Upper lobe of left lung (tissue), 6 donors: Measurements from ENCODE around the gene LTBP2. TPM values are rescaled to one million over a fixed set of nuclear protein-coding genes. Genes with fewer than 3 reads are reported as not detected.
A peak's percentile ranks its signal among the peaks of the same experiment; 100 is the strongest.

Source experiments
- ATAC-seq, 2 donors: fragments of 200-7000 bp; cut with Tn5 transposase; one replicate each; pipeline ENCODE4 v1.9.1; 2022; ENCODE audit warnings: mild to moderate bottlenecking in 2 of 2, moderate library complexity in 2 of 2; ENCODE audit not compliant: low FRiP score in 2 of 2
- DNase-seq, 2 donors: peaks; one replicate each; pipeline ENCODE4 v3.0.0-alpha.2; 2019 to 2020
- H3K27ac ChIP-seq, 4 donors: fragments of 200-600 bp; sonication (generic); one replicate each; pipeline ENCODE4 v1.5.1; 2016 to 2019
- H3K27me3 ChIP-seq, 4 donors: fragments of 200-600 bp; sonication (generic); one replicate each; pipeline ENCODE4 v1.5.1; 2017 to 2019
- H3K36me3 ChIP-seq, 4 donors: fragments of 200-600 bp; sonication (generic); one replicate each; pipeline ENCODE4 v1.5.1; 2016 to 2019
- H3K4me1 ChIP-seq, 4 donors: fragments of 200-600 bp; sonication (generic); one replicate each; pipeline ENCODE4 v1.5.1; 2018 to 2019
- H3K4me3 ChIP-seq, 4 donors: fragments of 200-600 bp; sonication (generic); one replicate each; pipeline ENCODE4 v1.5.1; 2017 to 2019; ENCODE audit warnings: mild to moderate bottlenecking in 2 of 4, moderate library complexity in 1 of 4
- H3K9me3 ChIP-seq, 4 donors: fragments of 200-600 bp; sonication (generic); one replicate each; pipeline ENCODE4 v1.5.1; 2018 to 2019
- EP300 ChIP-seq, 4 donors: sonication (generic); formaldehyde crosslinking; IDR thresholded peaks; one replicate each; pipeline ENCODE4 v1.5.1; 2017; ENCODE audit warnings: antibody characterized with exemption in 4 of 4, control low read depth in 2 of 4
- POLR2A ChIP-seq, 4 donors: fragments of 450-650 bp; IDR thresholded peaks; one replicate each; pipeline ENCODE4 v1.5.1; 2016 to 2017; ENCODE audit warnings: antibody characterized with exemption in 4 of 4, mild to moderate bottlenecking in 2 of 4
- POLR2AphosphoS5 ChIP-seq, 2 donors: sonication (generic); formaldehyde crosslinking; IDR thresholded peaks; one replicate each; pipeline ENCODE4 v1.5.1; 2017; ENCODE audit warnings: antibody characterized with exemption in 2 of 2
- WGBS, 2 donors: methylation state at CpG; one replicate each; pipeline ENCODE4 v1.1.5; 2017 to 2018; 5-methylcytosine and 5-hydroxymethylcytosine counted together
- total RNA-seq, 6 donors: library from RNA; depleted of rRNA in 4 of 6; stranded (reverse); fragments of >200 nt in 4 of 6; gene quantifications; one replicate each; pipeline versions ENCODE4 v1.1.0 to v1.2.1, GENCODE V29; 2016 to 2021
- TF ChIP-seq, protein P1 (sequence below), 6 experiments: fragments of 450-650 bp in 4 of 6; fragments of 200-600 bp in 2 of 6; sonication (generic) in 2 of 6; IDR thresholded peaks; one replicate each; pipeline ENCODE4 v1.5.1; 2016 to 2019; ENCODE audit warnings: antibody characterized with exemption in 6 of 6
- donor health status: DM: no; HTN: no; CAD: no; lungs with moderate emphysema.
- donor health status: DM: no; HTN: yes; CAD: no; lungs with severe emphysema.

The LTBP2 gene
- total RNA-seq, 6 donors from 2014 or later = 19.7 to 136 (median 77.6) TPM

DNA sequence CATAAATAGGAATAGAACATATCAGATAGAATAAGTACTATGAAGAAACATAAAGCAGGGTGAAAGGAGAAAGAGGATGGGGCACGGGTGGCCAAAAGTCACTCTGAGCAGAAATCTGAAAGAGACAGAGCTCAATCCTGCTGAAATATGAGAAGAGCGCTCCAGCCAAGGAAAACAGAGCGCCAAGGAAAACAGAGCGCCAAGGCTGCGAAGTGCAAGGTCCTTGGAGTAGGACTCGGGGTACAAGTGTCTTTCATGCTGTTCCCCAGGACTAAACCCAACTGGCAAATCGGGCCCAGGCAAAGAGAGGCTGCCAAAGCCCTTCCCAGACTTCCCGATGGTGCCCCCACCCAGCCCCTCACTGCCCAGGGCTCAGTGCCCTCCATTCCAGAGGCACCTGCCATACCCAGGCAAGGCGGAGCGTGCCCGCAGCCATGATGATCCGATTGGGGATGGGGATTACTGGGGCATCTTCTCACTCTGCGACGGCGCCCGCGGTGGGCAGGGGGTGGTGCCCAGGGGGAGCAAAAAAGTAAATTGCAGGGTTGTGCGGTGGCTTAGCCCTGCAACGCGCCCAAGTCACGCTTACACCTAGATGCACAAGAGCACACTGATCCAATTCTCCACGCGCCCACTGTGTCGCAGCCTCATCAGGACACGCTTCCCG lies 1.7 kb downstream of the LTBP2 start:
- H3K27ac ChIP-seq = peak overlapping the region in 1 of 4 donors; percentile 52

DNA sequence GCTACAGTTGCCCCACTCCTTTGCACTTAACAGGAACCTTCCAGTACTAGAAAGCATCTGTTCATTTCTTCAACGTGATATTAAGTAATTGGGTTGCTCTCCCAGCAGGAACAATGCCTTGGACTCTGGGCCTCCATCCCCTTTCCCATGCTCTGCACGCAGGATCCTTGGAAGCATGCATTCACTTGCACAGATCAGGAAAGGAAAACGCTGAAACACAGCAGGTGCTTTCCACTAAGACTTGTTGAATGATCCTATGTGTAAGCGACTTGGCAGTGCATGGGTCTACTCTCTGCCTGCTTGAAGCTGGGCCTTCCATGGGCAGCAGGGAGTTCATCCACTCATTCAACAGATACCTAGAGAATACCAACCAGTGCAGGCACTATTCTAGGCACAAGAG lies 2.3 kb downstream of the LTBP2 start:
- Histone ChIP-seq H3K4me1 (peaks cover 26 to 35% (median 29%) of the 10 kb centered on the region in 4 donors), H3K27ac (no peak overlapping the region), H3K36me3 (no peaks in the 10 kb centered on the region), H3K27me3 (peaks cover 0 to 19% (median 5%) of the 10 kb centered on the region in 4 donors), H3K4me3 (peak overlapping the region in 3 of 4 donors; percentile 54 to 89 (median 62)), H3K9me3 (no peaks in the 10 kb centered on the region)
- ATAC-seq (no peak), DNase-seq (no peak)
- TF ChIP-seq POLR2AphosphoS5 (IDR thresholded peaks at IDR 0.05) (no peak), POLR2A (IDR thresholded peaks at IDR 0.05) (no peak), EP300 (IDR thresholded peaks at IDR 0.05) (no peak)
- TF ChIP-seq, protein P1, sequence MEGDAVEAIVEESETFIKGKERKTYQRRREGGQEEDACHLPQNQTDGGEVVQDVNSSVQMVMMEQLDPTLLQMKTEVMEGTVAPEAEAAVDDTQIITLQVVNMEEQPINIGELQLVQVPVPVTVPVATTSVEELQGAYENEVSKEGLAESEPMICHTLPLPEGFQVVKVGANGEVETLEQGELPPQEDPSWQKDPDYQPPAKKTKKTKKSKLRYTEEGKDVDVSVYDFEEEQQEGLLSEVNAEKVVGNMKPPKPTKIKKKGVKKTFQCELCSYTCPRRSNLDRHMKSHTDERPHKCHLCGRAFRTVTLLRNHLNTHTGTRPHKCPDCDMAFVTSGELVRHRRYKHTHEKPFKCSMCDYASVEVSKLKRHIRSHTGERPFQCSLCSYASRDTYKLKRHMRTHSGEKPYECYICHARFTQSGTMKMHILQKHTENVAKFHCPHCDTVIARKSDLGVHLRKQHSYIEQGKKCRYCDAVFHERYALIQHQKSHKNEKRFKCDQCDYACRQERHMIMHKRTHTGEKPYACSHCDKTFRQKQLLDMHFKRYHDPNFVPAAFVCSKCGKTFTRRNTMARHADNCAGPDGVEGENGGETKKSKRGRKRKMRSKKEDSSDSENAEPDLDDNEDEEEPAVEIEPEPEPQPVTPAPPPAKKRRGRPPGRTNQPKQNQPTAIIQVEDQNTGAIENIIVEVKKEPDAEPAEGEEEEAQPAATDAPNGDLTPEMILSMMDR (IDR thresholded peaks at IDR 0.05) = no peak
- WGBS, 2 donors = 62 to 64% methylated on average over 4 of the region's 4 CpGs

More for the DNA sequence above, 1.7 kb downstream of the LTBP2 start:
- Histone ChIP-seq H3K4me3 (peak overlapping the region in 3 of 4 donors; percentile 54 to 89 (median 62)), H3K36me3 (no peaks in the 10 kb centered on the region), H3K27me3 (peaks cover 0 to 19% (median 5%) of the 10 kb centered on the region in 4 donors), H3K9me3 (no peaks in the 10 kb centered on the region), H3K4me1 (peaks cover 26 to 35% (median 29%) of the 10 kb centered on the region in 4 donors)
- TF ChIP-seq, protein P1 (IDR thresholded peaks at IDR 0.05) = no peak
- no peak for TF ChIP-seq POLR2A (IDR thresholded peaks at IDR 0.05)
- TF ChIP-seq EP300 (IDR thresholded peaks at IDR 0.05) = no peak
- no peak for TF ChIP-seq POLR2AphosphoS5 (IDR thresholded peaks at IDR 0.05)
- DNase-seq (peak in 1 of 2 donors; percentile 75), ATAC-seq (no peak)
- 73 to 74% methylated on average over 22 to 25 of the region's 26 CpGs for WGBS, 2 donors

DNA sequence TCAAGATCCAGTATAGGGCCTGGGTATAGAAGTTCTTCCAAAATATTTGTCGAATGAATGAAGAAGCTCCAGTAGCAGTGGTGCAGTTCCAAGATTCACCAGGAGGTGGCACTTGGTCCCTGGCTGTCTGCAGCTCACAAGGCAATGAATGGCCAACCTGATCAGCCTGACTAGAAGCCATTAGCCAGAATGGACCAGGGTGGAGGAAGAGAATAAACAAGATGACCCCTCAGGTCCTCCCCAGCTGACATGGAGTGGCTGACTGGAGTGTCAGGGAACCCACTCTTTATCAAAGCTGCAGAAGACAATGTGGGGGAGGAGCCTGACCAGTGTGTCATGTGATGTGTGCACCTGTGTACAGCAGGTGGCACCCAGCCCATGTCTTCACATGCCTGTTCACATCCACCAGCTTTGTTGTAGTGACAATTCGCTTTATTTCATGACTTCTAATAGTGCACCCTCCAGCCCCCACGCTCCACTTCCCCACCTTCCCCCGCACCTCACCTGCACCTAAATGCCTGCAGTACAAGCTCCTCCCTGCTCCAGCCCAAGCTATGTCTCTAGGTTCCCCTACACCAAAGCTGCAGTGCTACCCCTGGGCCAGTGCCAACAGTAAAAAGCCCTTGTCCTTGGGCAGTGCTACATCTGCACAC lies 3.0 kb downstream of the LTBP2 start:
- TF ChIP-seq POLR2AphosphoS5 (IDR thresholded peaks at IDR 0.05) (no peak), POLR2A (IDR thresholded peaks at IDR 0.05) (no peak)
- TF ChIP-seq, protein P1 (IDR thresholded peaks at IDR 0.05) = peak; percentile 88 to 94 (median 92)
- ATAC-seq = peak; percentile 69 to 79
- Histone ChIP-seq H3K4me3 (peak overlapping the region in 2 of 4 donors; percentile 62 to 89), H3K27me3 (peaks cover 0 to 19% (median 5%) of the 10 kb centered on the region in 4 donors), H3K27ac (no peak overlapping the region), H3K36me3 (no peaks in the 10 kb centered on the region), H3K4me1 (peaks cover 26 to 35% (median 29%) of the 10 kb centered on the region in 4 donors), H3K9me3 (no peaks in the 10 kb centered on the region)
- WGBS, 2 donors = 51 to 70% methylated on average over 3 to 4 of the region's 4 CpGs
- DNase-seq = peak in 1 of 2 donors; percentile 85

DNA sequence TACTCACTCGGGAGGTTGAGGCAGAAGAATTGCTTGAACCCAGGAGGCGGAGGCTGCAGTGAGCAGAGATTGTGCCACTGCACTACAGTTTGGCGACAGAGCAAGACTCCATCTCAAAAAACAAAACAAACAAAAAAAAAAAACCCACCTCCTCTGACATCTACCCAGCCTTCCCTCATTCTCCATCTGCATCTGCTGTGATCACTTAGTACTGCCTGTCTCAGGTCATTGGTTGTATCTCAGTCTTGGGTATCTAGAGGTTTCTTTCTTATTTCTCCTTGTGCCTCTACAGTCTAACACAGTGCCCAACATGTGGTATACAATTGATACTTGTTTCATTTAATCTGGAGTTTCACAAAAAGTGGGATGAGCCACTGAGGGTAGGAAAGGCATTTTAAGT lies 5.3 kb downstream of the LTBP2 start:
- no peak overlapping the region for H3K4me3 ChIP-seq
- H3K4me1 ChIP-seq = peaks cover 11 to 22% (median 18%) of the 10 kb centered on the region in 4 donors
- H3K27me3 ChIP-seq = peaks cover 0 to 12% (median 4%) of the 10 kb centered on the region in 4 donors
- DNase-seq = no peak
- no peak overlapping the region for H3K27ac ChIP-seq
- H3K9me3 ChIP-seq = no peaks in the 10 kb centered on the region
- no peak for TF ChIP-seq EP300 (IDR thresholded peaks at IDR 0.05)
- TF ChIP-seq POLR2A (IDR thresholded peaks at IDR 0.05) = no peak
- TF ChIP-seq, protein P1 (IDR thresholded peaks at IDR 0.05) = no peak
- no peak for TF ChIP-seq POLR2AphosphoS5 (IDR thresholded peaks at IDR 0.05)
- no peaks in the 10 kb centered on the region for H3K36me3 ChIP-seq
- no peak for ATAC-seq
- 85 to 87% methylated on average over 3 of the region's 3 CpGs for WGBS, 2 donors
